ENCODE results near the gene PKD1. TPM values are rescaled to one million over a fixed set of nuclear protein-coding genes. Genes with fewer than 3 reads are reported as not detected.
A peak's percentile ranks its signal among the peaks of the same experiment; 100 is the strongest.
"Not testable (repeated sequence)": the region's sequence is repeated elsewhere in the genome, so short reads cannot be mapped to it uniquely, and the experiment has no call there.

The PKD1 gene
- total RNA-seq, 1 experiment from 2014 or later, result 82.0 TPM

DNA sequence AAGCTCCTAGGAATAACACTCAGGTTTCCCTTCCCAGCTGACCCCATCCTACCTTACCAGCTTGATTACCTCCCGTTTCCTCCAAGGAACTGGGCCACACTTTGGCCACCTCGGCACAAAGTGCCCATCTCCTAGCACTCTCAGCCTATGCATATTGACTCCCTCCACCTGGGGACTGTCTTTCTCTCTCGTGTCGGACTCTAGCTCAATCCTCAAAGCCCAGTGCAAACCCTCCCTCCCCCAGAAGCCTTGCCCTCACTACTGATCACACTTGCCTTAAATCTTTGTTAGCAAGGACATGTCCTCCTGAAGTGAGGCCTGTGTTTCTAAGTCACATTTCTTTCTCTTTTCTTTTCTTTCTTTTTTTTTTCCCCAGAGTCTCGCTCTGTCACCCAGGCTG, 10.1 kb upstream of the PKD1 start:
- BruUV-seq (replicated peaks), result no TSS peak
- Mint-ChIP-seq H3K36me3 (ENCODE audit: insufficient read depth, unreplicated experiment) (peaks cover 38% of the 10 kb centered on the region), H3K27me3 (ENCODE audit: unreplicated experiment) (no peaks in the 10 kb centered on the region), H3K4me3 (ENCODE audit: low read depth, unreplicated experiment) (no peak overlapping the region), H3K4me1 (ENCODE audit: low read depth, unreplicated experiment) (peaks cover 2% of the 10 kb centered on the region), H3K9me3 (ENCODE audit: low read depth, unreplicated experiment) (no peaks in the 10 kb centered on the region), H3K27ac (ENCODE audit: unreplicated experiment) (no peak overlapping the region)
- CTCF ChIA-PET, result interaction anchor here (0.5 to 1.4 kb wide), 2 partner anchors 9 to 269 kb away, joined by 3 read pairs; no protein-coding TSS in a partner anchor
- no peak for DNase-seq
- TF ChIP-seq, protein P1, sequence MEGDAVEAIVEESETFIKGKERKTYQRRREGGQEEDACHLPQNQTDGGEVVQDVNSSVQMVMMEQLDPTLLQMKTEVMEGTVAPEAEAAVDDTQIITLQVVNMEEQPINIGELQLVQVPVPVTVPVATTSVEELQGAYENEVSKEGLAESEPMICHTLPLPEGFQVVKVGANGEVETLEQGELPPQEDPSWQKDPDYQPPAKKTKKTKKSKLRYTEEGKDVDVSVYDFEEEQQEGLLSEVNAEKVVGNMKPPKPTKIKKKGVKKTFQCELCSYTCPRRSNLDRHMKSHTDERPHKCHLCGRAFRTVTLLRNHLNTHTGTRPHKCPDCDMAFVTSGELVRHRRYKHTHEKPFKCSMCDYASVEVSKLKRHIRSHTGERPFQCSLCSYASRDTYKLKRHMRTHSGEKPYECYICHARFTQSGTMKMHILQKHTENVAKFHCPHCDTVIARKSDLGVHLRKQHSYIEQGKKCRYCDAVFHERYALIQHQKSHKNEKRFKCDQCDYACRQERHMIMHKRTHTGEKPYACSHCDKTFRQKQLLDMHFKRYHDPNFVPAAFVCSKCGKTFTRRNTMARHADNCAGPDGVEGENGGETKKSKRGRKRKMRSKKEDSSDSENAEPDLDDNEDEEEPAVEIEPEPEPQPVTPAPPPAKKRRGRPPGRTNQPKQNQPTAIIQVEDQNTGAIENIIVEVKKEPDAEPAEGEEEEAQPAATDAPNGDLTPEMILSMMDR (IDR thresholded peaks at IDR 0.05; ENCODE audit: unreplicated experiment), result no peak
- intact Hi-C loops (cut with micrococcal nuclease; ENCODE audit: unreplicated experiment), result no loop called here

GRCh38 chr16:2143878-2144485, 8.3 kb upstream of the PKD1 start:
- Mint-ChIP-seq H3K4me1 (ENCODE audit: low read depth, unreplicated experiment) (no peaks in the 10 kb centered on the region), H3K27me3 (ENCODE audit: unreplicated experiment) (no peaks in the 10 kb centered on the region), H3K27ac (ENCODE audit: unreplicated experiment) (no peak overlapping the region), H3K4me3 (ENCODE audit: low read depth, unreplicated experiment) (no peak overlapping the region), H3K36me3 (ENCODE audit: insufficient read depth, unreplicated experiment) (peaks cover 20% of the 10 kb centered on the region), H3K9me3 (ENCODE audit: low read depth, unreplicated experiment) (no peaks in the 10 kb centered on the region)
- TF ChIP-seq, protein P1 (IDR thresholded peaks at IDR 0.05; ENCODE audit: unreplicated experiment), result no peak
- intact Hi-C loops (cut with micrococcal nuclease; ENCODE audit: unreplicated experiment), result no loop called here
- CTCF ChIA-PET, result interaction anchor here (0.6 to 1.2 kb wide), 2 partner anchors 140 to 345 kb away, joined by 4 to 8 read pairs; no protein-coding TSS in a partner anchor
- no peak for DNase-seq
- BruUV-seq (replicated peaks), result no TSS peak

- no peak for DNase-seq
- no TSS peak for BruUV-seq (replicated peaks)
- TF ChIP-seq, protein P1 (IDR thresholded peaks at IDR 0.05; ENCODE audit: unreplicated experiment), result no peak
- Mint-ChIP-seq H3K4me1 (ENCODE audit: low read depth, unreplicated experiment) (no peaks in the 10 kb centered on the region), H3K27ac (ENCODE audit: unreplicated experiment) (no peak overlapping the region), H3K36me3 (ENCODE audit: insufficient read depth, unreplicated experiment) (peaks cover 17% of the 10 kb centered on the region), H3K9me3 (ENCODE audit: low read depth, unreplicated experiment) (no peaks in the 10 kb centered on the region), H3K27me3 (ENCODE audit: unreplicated experiment) (no peaks in the 10 kb centered on the region), H3K4me3 (ENCODE audit: low read depth, unreplicated experiment) (no peak overlapping the region)
- intact Hi-C loops (cut with micrococcal nuclease; ENCODE audit: unreplicated experiment), result no loop called here
- CTCF ChIA-PET, result interaction anchor here (0.6 to 1.2 kb wide), 2 partner anchors 139 to 346 kb away, joined by 4 to 8 read pairs; no protein-coding TSS in a partner anchor
Observed at GRCh38 chr16:2142942-2143877, 7.5 kb upstream of the PKD1 start.

DNA sequence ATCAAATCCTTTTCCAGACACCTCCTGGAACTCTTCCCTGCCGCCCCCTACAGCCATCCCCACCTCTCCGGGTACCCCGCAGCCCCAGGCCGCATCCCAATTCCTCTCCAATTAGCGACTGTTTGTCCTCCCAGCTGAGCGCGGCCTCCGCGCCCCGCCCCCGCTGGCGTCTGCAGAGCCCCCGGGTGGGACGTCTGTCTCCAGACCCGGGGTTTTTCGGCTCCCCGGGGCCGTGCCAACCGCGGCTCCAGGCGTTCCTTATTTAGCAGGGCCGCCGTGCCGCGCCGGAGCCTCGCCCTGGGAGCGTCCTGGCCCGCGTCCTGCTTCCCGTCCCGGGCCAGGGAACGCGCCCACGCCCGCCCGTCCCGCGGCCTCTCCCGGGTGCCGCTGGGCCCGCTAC, 627 bp downstream of the PKD1 start:
- H3K9me3 Mint-ChIP-seq (ENCODE audit: low read depth, unreplicated experiment); DNase-seq; CTCF ChIA-PET; H3K27ac Mint-ChIP-seq (ENCODE audit: unreplicated experiment); H3K4me1 Mint-ChIP-seq (ENCODE audit: low read depth, unreplicated experiment); BruUV-seq (replicated peaks); intact Hi-C loops (cut with micrococcal nuclease; ENCODE audit: unreplicated experiment); H3K27me3 Mint-ChIP-seq (ENCODE audit: unreplicated experiment): not testable (repeated sequence)
- H3K36me3 Mint-ChIP-seq (ENCODE audit: insufficient read depth, unreplicated experiment), result peaks cover 15% of the 10 kb centered on the region
- peak overlapping the region; percentile 88 for H3K4me3 Mint-ChIP-seq (ENCODE audit: low read depth, unreplicated experiment)

GRCh38 chr16:2133797-2134196, 1.9 kb downstream of the PKD1 start:
- H3K27me3 Mint-ChIP-seq (ENCODE audit: unreplicated experiment); CTCF ChIA-PET; H3K4me3 Mint-ChIP-seq (ENCODE audit: low read depth, unreplicated experiment); DNase-seq; H3K27ac Mint-ChIP-seq (ENCODE audit: unreplicated experiment); H3K9me3 Mint-ChIP-seq (ENCODE audit: low read depth, unreplicated experiment); H3K4me1 Mint-ChIP-seq (ENCODE audit: low read depth, unreplicated experiment); intact Hi-C loops (cut with micrococcal nuclease; ENCODE audit: unreplicated experiment): not testable (repeated sequence)
- H3K36me3 Mint-ChIP-seq (ENCODE audit: insufficient read depth, unreplicated experiment), result peaks cover 15% of the 10 kb centered on the region
- BruUV-seq (replicated peaks), result TSS peak; percentile 11

GRCh38 chr16:2129890-2130447, 5.7 kb downstream of the PKD1 start:
- BruUV-seq (replicated peaks); DNase-seq; H3K4me3 Mint-ChIP-seq (ENCODE audit: low read depth, unreplicated experiment); H3K4me1 Mint-ChIP-seq (ENCODE audit: low read depth, unreplicated experiment); H3K27me3 Mint-ChIP-seq (ENCODE audit: unreplicated experiment); intact Hi-C loops (cut with micrococcal nuclease; ENCODE audit: unreplicated experiment); CTCF ChIA-PET; H3K27ac Mint-ChIP-seq (ENCODE audit: unreplicated experiment); H3K9me3 Mint-ChIP-seq (ENCODE audit: low read depth, unreplicated experiment): not testable (repeated sequence)
- peaks cover 12% of the 10 kb centered on the region for H3K36me3 Mint-ChIP-seq (ENCODE audit: insufficient read depth, unreplicated experiment)

- H3K4me3 Mint-ChIP-seq (ENCODE audit: low read depth, unreplicated experiment), result peak overlapping the region; percentile 74
- H3K9me3 Mint-ChIP-seq (ENCODE audit: low read depth, unreplicated experiment); H3K4me1 Mint-ChIP-seq (ENCODE audit: low read depth, unreplicated experiment); intact Hi-C loops (cut with micrococcal nuclease; ENCODE audit: unreplicated experiment); BruUV-seq (replicated peaks); H3K27me3 Mint-ChIP-seq (ENCODE audit: unreplicated experiment); DNase-seq; H3K36me3 Mint-ChIP-seq (ENCODE audit: insufficient read depth, unreplicated experiment): not testable (repeated sequence)
- CTCF ChIA-PET, result interaction anchor here (0.9 kb wide), 1 partner anchor 11 kb away, joined by 3 read pairs; no protein-coding TSS in a partner anchor
- peak overlapping the region; percentile 77 for H3K27ac Mint-ChIP-seq (ENCODE audit: unreplicated experiment)
Observed at GRCh38 chr16:2129251-2129650, 6.4 kb downstream of the PKD1 start.
